Panc1 (cell line): ENCODE data around the gene ATXN2. TPM values are rescaled to one million over a fixed set of nuclear protein-coding genes. Genes with fewer than 3 reads are reported as not detected.

ENCODE experiments used
- ATAC-seq: fragments of 200-7000 bp; cut with Tn5 transposase; 2 replicates; pipeline ENCODE4 v1.9.1; 2020; ENCODE audit warnings: mild to moderate bottlenecking, moderate library complexity
- BruUV-seq: library from RNA; stranded (reverse); fragments of 400-500 nt; replicated peaks from 2 replicates; lab custom pipeline; 2021; lab: Mats Ljungman, UMichigan
- CTCF ChIA-PET: fragments of 300-600 bp; sonication (Branson Sonifier 250); formaldehyde crosslinking; loops from one replicate; lab custom pipeline; 2022; ENCODE audit warnings: antibody characterized with exemption; lab: Charles Lee
- POLR2A ChIA-PET: fragments of 300-600 bp; sonication (Branson Sonifier 250); formaldehyde crosslinking; loops from one replicate; lab custom pipeline; 2022; ENCODE audit warnings: antibody characterized with exemption; lab: Charles Lee
- DNase-seq: peaks from one replicate; pipeline ENCODE4 v3.0.0-alpha.2; 2010; ENCODE audit warnings: low read depth, low spot score
- H3K27ac ChIP-seq: 2 replicates; pipeline ENCODE4 v1.5.1; 2011; ENCODE audit warnings: mild to moderate bottlenecking, low read length, inconsistent platforms
- H3K27me3 ChIP-seq: fragments of 200-500 bp; sonication (Bioruptor generic); 2 replicates; pipeline ENCODE4 v1.6.0; 2014; ENCODE audit warnings: low read length, inconsistent platforms; ENCODE audit not compliant: control insufficient read depth, insufficient read depth
- H3K36me3 ChIP-seq: fragments of 200-500 bp; sonication (Bioruptor generic); 2 replicates; pipeline ENCODE4 v1.5.1; 2014; ENCODE audit warnings: inconsistent platforms, mild to moderate bottlenecking, low read length, moderate library complexity; ENCODE audit not compliant: control insufficient read depth, insufficient read depth
- H3K4me1 ChIP-seq: 2 replicates; pipeline ENCODE4 v1.5.1; 2011; ENCODE audit warnings: inconsistent platforms, mild to moderate bottlenecking, low read length, moderate library complexity; ENCODE audit not compliant: control insufficient read depth, insufficient read depth
- H3K4me3 ChIP-seq, 2 experiments: 2 replicates each; pipeline ENCODE4 v1.5.1; 2011 to 2012; ENCODE audit warnings: low read depth in 2 of 2, low read length in 2 of 2, mild to moderate bottlenecking in 2 of 2, inconsistent platforms in 1 of 2, moderate library complexity in 1 of 2
- H3K9me3 ChIP-seq: fragments of 200-500 bp; sonication (Bioruptor generic); 2 replicates; pipeline ENCODE4 v1.5.1; 2014; ENCODE audit warnings: low read depth, mild to moderate bottlenecking, inconsistent platforms, low read length, moderate library complexity; ENCODE audit not compliant: control insufficient read depth, insufficient read depth
- CTCF ChIP-seq: fragments of 450-650 bp; IDR thresholded peaks from 2 replicates; pipeline ENCODE4 v1.5.1; 2017; ENCODE audit warnings: mild to moderate bottlenecking
- POLR2AphosphoS5 ChIP-seq: IDR thresholded peaks from 2 replicates; pipeline ENCODE4 v1.6.1; 2012; ENCODE audit warnings: mild to moderate bottlenecking, low read depth, low read length, moderate library complexity
- REST ChIP-seq, 2 experiments: IDR thresholded peaks; 2 replicates each; pipeline ENCODE4 v1.6.1; 2011 to 2012; ENCODE audit warnings: low read depth in 2 of 2, control low read depth in 1 of 2, low read length in 1 of 2, mild to moderate bottlenecking in 1 of 2, moderate library complexity in 1 of 2; ENCODE audit not compliant: insufficient read depth in 1 of 2
- SIN3A ChIP-seq: IDR thresholded peaks from 2 replicates; pipeline ENCODE4 v1.6.1; 2012; ENCODE audit warnings: low read depth, mild to moderate bottlenecking, low read length, moderate library complexity, borderline replicate concordance; ENCODE audit not compliant: insufficient read depth
- TCF7L2 ChIP-seq: IDR thresholded peaks from 2 replicates; pipeline ENCODE4 v1.6.1; 2011; ENCODE audit warnings: mild to moderate bottlenecking, low read depth, low read length, inconsistent platforms
- in situ Hi-C: cut with HindIII; loops from 2 replicates; pipeline ENCODE4 v1.10.0; 2016; ENCODE audit warnings: low sequenced_read_pairs, low pct_unique_long_range_greater_than_20kb
- intact Hi-C: fragments of 100-400 bp; cut with micrococcal nuclease; formaldehyde crosslinking; loops from one replicate; pipeline ENCODE4 v1.10.0; 2022; ENCODE audit not compliant: unreplicated experiment
- total RNA-seq: library from RNA; stranded (reverse); gene quantifications from one replicate; pipeline ENCODE4 v1.2.1, GENCODE V29; 2021; ENCODE audit not compliant: unreplicated experiment

The ATXN2 gene
- total RNA-seq, 1 experiment from 2014 or later = 77.6 TPM

DNA sequence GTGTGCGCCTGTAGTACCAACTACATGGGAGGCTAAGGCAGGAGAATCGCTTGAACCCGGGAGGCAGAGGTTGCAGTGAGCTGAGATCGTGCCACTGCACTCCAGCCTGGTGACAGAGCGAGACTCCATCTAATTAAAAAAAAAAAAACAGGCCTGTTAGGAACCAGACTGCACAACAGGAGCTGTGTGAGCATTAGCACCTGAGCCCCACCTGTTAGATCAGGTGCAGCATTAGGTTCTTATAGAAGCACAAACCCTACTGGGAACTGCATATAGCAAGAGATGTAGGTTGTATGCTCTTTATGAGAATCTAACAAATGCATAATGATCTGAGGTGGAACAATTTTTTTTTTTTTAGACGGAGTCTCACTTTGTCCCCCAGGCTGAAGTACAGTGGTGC is 8.6 kb downstream of the ATXN2 start:
- intact Hi-C loops = no loop called here
- no peak for ATAC-seq
- Histone ChIP-seq H3K4me3 (no peak overlapping the region), H3K36me3 (no peaks in the 10 kb centered on the region; the same call in 1 of the 2 replicates), H3K27me3 (no peaks in the 10 kb centered on the region), H3K9me3 (no peaks in the 10 kb centered on the region), H3K4me1 (peaks cover 29% of the 10 kb centered on the region; the same call in 1 of the 2 replicates), H3K27ac (no peak overlapping the region)
- no TSS peak for BruUV-seq
- POLR2A ChIA-PET = no interaction called here
- in situ Hi-C loops = loop anchor here (25.0 kb wide), 1 partner anchor 97 kb away; the partner anchor contains the start of genes ACAD10 and BRAP
- DNase-seq = no peak
- TF ChIP-seq TCF7L2 (no peak), POLR2AphosphoS5 (no peak), SIN3A (no peak), REST (IDR thresholded peaks at IDR 0.05; ENCODE audit: insufficient read depth in 1 of 2, low read depth in 2 of 2, low read length in 1 of 2) (no peak), CTCF (no peak)
- CTCF ChIA-PET = no interaction called here

- intact Hi-C loops (no loop called here), in situ Hi-C loops (loop anchor here (25.0 kb wide), 1 partner anchor 98 kb away; the partner anchor contains the start of genes ACAD10 and BRAP)
- no peak for TF ChIP-seq REST (IDR thresholded peaks at IDR 0.05; ENCODE audit: insufficient read depth in 1 of 2, low read depth in 2 of 2, low read length in 1 of 2)
- no peak for TF ChIP-seq POLR2AphosphoS5
- ChIA-PET POLR2A (interaction anchor here (0.7 kb wide), 1 partner anchor 29 kb away, joined by 3 read pairs; no protein-coding TSS in a partner anchor), CTCF (no interaction called here)
- Histone ChIP-seq H3K27ac (no peak overlapping the region), H3K4me1 (peaks cover 24% of the 10 kb centered on the region; the same call in 1 of the 2 replicates), H3K36me3 (no peaks in the 10 kb centered on the region; the same call in 1 of the 2 replicates), H3K4me3 (no peak overlapping the region), H3K27me3 (no peaks in the 10 kb centered on the region), H3K9me3 (no peaks in the 10 kb centered on the region)
- BruUV-seq = no TSS peak
- no peak for ATAC-seq
- no peak for DNase-seq
These were observed 9.5 kb downstream of the ATXN2 start for GRCh38 chr12:111589601-111590000.
